ENCODE results near the gene CCDC74B. TPM values are rescaled to one million over a fixed set of nuclear protein-coding genes. Genes with fewer than 3 reads are reported as not detected.
"Not testable (repeated sequence)": the region's sequence is repeated elsewhere in the genome, so short reads cannot be mapped to it uniquely, and the experiment has no call there.

Gene CCDC74B
- total RNA-seq, 4 donors from 2014 or later: 0.55 to 1.8 (median 1.4) TPM; not detected in 1

GRCh38 chr2:130139331-130140280 lies 5.3 kb downstream of the CCDC74B start:
- H3K9me3 ChIP-seq; intact Hi-C loops (cut with DNase I; ENCODE audit: low total_unique reads); in situ Hi-C loops (cut with MboI; ENCODE audit: low pct_ligation_motif_present in 1 of 4, low pct_unique_long_range_greater_than_20kb in 1 of 4, low sequenced_read_pairs in 3 of 4); H3K36me3 ChIP-seq; DNase-seq; H3K27ac ChIP-seq; H3K4me1 ChIP-seq; H3K4me3 ChIP-seq: not testable (repeated sequence)
- peaks cover 14% of the 10 kb centered on the region for H3K27me3 ChIP-seq
- 73 to 81% methylated on average over 8 to 23 of the region's 30 CpGs for WGBS, 2 donors (ENCODE audit: low coverage in 1 of 2)

GRCh38 chr2:130138841-130139251 lies 6.1 kb downstream of the CCDC74B start:
- intact Hi-C loops (cut with DNase I; ENCODE audit: low total_unique reads); in situ Hi-C loops (cut with MboI; ENCODE audit: low pct_ligation_motif_present in 1 of 4, low pct_unique_long_range_greater_than_20kb in 1 of 4, low sequenced_read_pairs in 3 of 4); H3K9me3 ChIP-seq; H3K27me3 ChIP-seq; H3K4me3 ChIP-seq; DNase-seq; H3K4me1 ChIP-seq; H3K27ac ChIP-seq; H3K36me3 ChIP-seq: not testable (repeated sequence)
- 81% methylated on average over 11 of the region's 15 CpGs; no CpG with 5 or more reads in 1 of the 2 donors for WGBS, 2 donors (ENCODE audit: low coverage in 1 of 2)

GRCh38 chr2:130138326-130138725 lies 6.6 kb downstream of the CCDC74B start:
- intact Hi-C loops (cut with DNase I; ENCODE audit: low total_unique reads); H3K4me3 ChIP-seq; in situ Hi-C loops (cut with MboI; ENCODE audit: low pct_ligation_motif_present in 1 of 4, low pct_unique_long_range_greater_than_20kb in 1 of 4, low sequenced_read_pairs in 3 of 4); H3K4me1 ChIP-seq; H3K27ac ChIP-seq; H3K36me3 ChIP-seq; H3K27me3 ChIP-seq; DNase-seq; H3K9me3 ChIP-seq: not testable (repeated sequence)
- 90% methylated on average over 5 of the region's 13 CpGs; no CpG with 5 or more reads in 1 of the 2 donors for WGBS, 2 donors (ENCODE audit: low coverage in 1 of 2)

- in situ Hi-C loops (cut with MboI; ENCODE audit: low pct_ligation_motif_present in 1 of 4, low pct_unique_long_range_greater_than_20kb in 1 of 4, low sequenced_read_pairs in 3 of 4); DNase-seq; H3K9me3 ChIP-seq; H3K4me3 ChIP-seq; H3K27ac ChIP-seq; H3K27me3 ChIP-seq; intact Hi-C loops (cut with DNase I; ENCODE audit: low total_unique reads); H3K36me3 ChIP-seq; H3K4me1 ChIP-seq: not testable (repeated sequence)
- WGBS, 2 donors (ENCODE audit: low coverage in 1 of 2): 63% methylated on average over 3 of the region's 5 CpGs; no CpG with 5 or more reads in 1 of the 2 donors
Measured at GRCh38 chr2:130137118-130137517, 7.8 kb downstream of the CCDC74B start.

- WGBS, 2 donors (ENCODE audit: low coverage in 1 of 2): 86% methylated on average over 7 of the region's 10 CpGs; no CpG with 5 or more reads in 1 of the 2 donors
- DNase-seq; H3K27me3 ChIP-seq; H3K27ac ChIP-seq; H3K4me3 ChIP-seq; intact Hi-C loops (cut with DNase I; ENCODE audit: low total_unique reads); H3K36me3 ChIP-seq; H3K9me3 ChIP-seq; H3K4me1 ChIP-seq; in situ Hi-C loops (cut with MboI; ENCODE audit: low pct_ligation_motif_present in 1 of 4, low pct_unique_long_range_greater_than_20kb in 1 of 4, low sequenced_read_pairs in 3 of 4): not testable (repeated sequence)
Measured at GRCh38 chr2:130136546-130136945, 8.4 kb downstream of the CCDC74B start.

- DNase-seq: no peak
- H3K4me3 ChIP-seq: no peak overlapping the region
- intact Hi-C loops (cut with DNase I; ENCODE audit: low total_unique reads) (no loop called here), in situ Hi-C loops (cut with MboI; ENCODE audit: low pct_ligation_motif_present in 1 of 4, low pct_unique_long_range_greater_than_20kb in 1 of 4, low sequenced_read_pairs in 3 of 4) (no loop called here)
- no peaks in the 10 kb centered on the region for H3K4me1 ChIP-seq
- no peak overlapping the region for H3K27ac ChIP-seq
- no peaks in the 10 kb centered on the region for H3K36me3 ChIP-seq
- no peaks in the 10 kb centered on the region for H3K27me3 ChIP-seq
- whole genome bisulfite sequencing, 2 donors (ENCODE audit: low coverage in 1 of 2): 93% methylated on average over 9 of the region's 15 CpGs; no CpG with 5 or more reads in 1 of the 2 donors
- TF ChIP-seq POLR2A (IDR thresholded peaks at IDR 0.05) (no peak), POLR2AphosphoS5 (IDR thresholded peaks at IDR 0.05) (no peak), EP300 (IDR thresholded peaks at IDR 0.05; ENCODE audit: low read depth) (no peak), CTCF (IDR thresholded peaks at IDR 0.05) (no peak)
- H3K9me3 ChIP-seq: no peaks in the 10 kb centered on the region
Measured at GRCh38 chr2:130135692-130136541, 9.0 kb downstream of the CCDC74B start.

GRCh38 chr2:130129120-130129829 lies 15.6 kb downstream of the CCDC74B start, which contains the start of gene POTEF:
Gene POTEF, minus strand, starts transcription at chr2:130129222. Its CDS starts 8,707 bp downstream, at chr2:130120515.
- H3K9me3 ChIP-seq; H3K36me3 ChIP-seq; H3K4me3 ChIP-seq; DNase-seq; in situ Hi-C loops (cut with MboI; ENCODE audit: low pct_ligation_motif_present in 1 of 4, low pct_unique_long_range_greater_than_20kb in 1 of 4, low sequenced_read_pairs in 3 of 4); H3K27me3 ChIP-seq; intact Hi-C loops (cut with DNase I; ENCODE audit: low total_unique reads); H3K4me1 ChIP-seq; H3K27ac ChIP-seq: not testable (repeated sequence)
- 89% methylated on average over 18 of the region's 29 CpGs; no CpG with 5 or more reads in 1 of the 2 donors for WGBS, 2 donors (ENCODE audit: low coverage in 1 of 2)

- DNase-seq; in situ Hi-C loops (cut with MboI; ENCODE audit: low pct_ligation_motif_present in 1 of 4, low pct_unique_long_range_greater_than_20kb in 1 of 4, low sequenced_read_pairs in 3 of 4); H3K27me3 ChIP-seq; H3K4me1 ChIP-seq; H3K36me3 ChIP-seq; H3K9me3 ChIP-seq; H3K27ac ChIP-seq; H3K4me3 ChIP-seq; intact Hi-C loops (cut with DNase I; ENCODE audit: low total_unique reads): not testable (repeated sequence)
- WGBS, 2 donors (ENCODE audit: low coverage in 1 of 2): 82% methylated on average over 7 of the region's 14 CpGs; no CpG with 5 or more reads in 1 of the 2 donors
Measured at GRCh38 chr2:130128464-130128863, 16.4 kb downstream of the CCDC74B start.

Measured in transverse colon (tissue), 4 donors.